ENCODE results near the gene L3MBTL3.

Gene L3MBTL3

GRCh38 chr6:130047088-130047995, 29.0 kb downstream of the L3MBTL3 start:
- H3K14ac ChIP-seq (ENCODE audit: low read length), result no peak overlapping the region
- no peak overlapping the region for H2BK120ac ChIP-seq (ENCODE audit: low read depth, low read length)
- H2AK5ac ChIP-seq (ENCODE audit: low read depth, low read length), result no peak overlapping the region
- no peak overlapping the region for H3K18ac ChIP-seq (ENCODE audit: low read length)
- H3K27me3 ChIP-seq (ENCODE audit: control insufficient read depth in 3 of 3, insufficient read depth in 3 of 3, low read depth in 1 of 3, low read length in 3 of 3), result no peaks in the 10 kb centered on the region
- H2BK12ac ChIP-seq (ENCODE audit: low read length), result no peak overlapping the region
- H3K4me3 ChIP-seq (ENCODE audit: low read length in 2 of 2), result no peak overlapping the region
- no peak for DNase-seq (ENCODE audit: low spot score)
- no peak overlapping the region for H3K4me2 ChIP-seq (ENCODE audit: insufficient read depth, low read length, poor library complexity, severe bottlenecking)
- no peaks in the 10 kb centered on the region for H3K9me3 ChIP-seq (replicated peaks in 1 of 2; ENCODE audit: control insufficient read depth in 2 of 2, insufficient read depth in 1 of 2, low read depth in 1 of 2, low read length in 2 of 2)
- H3K27ac ChIP-seq (replicated peaks; ENCODE audit: low read length), result no peak overlapping the region
- H3K9ac ChIP-seq (ENCODE audit: low read depth, low read length, poor library complexity), result no peak overlapping the region
- H4K91ac ChIP-seq (ENCODE audit: low read depth, low read length, poor library complexity), result no peak overlapping the region
- H2AFZ ChIP-seq (ENCODE audit: low read length), result no peak overlapping the region
- peaks cover 10 to 30% of the 10 kb centered on the region in 2 donors for H3K36me3 ChIP-seq (replicated peaks in 1 of 2; ENCODE audit: control insufficient read depth in 2 of 2, insufficient read depth in 2 of 2, low read length in 2 of 2)
- no peak overlapping the region for H2BK5ac ChIP-seq (ENCODE audit: low read length)
- WGBS, 2 donors (ENCODE audit: extremely low coverage in 2 of 2, insufficient read length in 2 of 2, insufficient replicate concordance in 1 of 2), result no CpG with 5 or more reads among the region's 4 CpGs
- no peak overlapping the region for H4K8ac ChIP-seq (ENCODE audit: low read depth, low read length)
- H2BK15ac ChIP-seq (ENCODE audit: low read length), result no peak overlapping the region
- H3K23ac ChIP-seq (ENCODE audit: low read depth, low read length, poor library complexity), result no peak overlapping the region
- peaks cover 1 to 2% of the 10 kb centered on the region in 2 donors for H3K4me1 ChIP-seq (ENCODE audit: control insufficient read depth in 2 of 2, insufficient read depth in 1 of 2, low read depth in 1 of 2, low read length in 2 of 2)
- no peaks in the 10 kb centered on the region for H3K79me1 ChIP-seq (ENCODE audit: low read depth, low read length)
- H3K4ac ChIP-seq (ENCODE audit: low read length), result no peak overlapping the region

- Histone ChIP-seq H3K4me2 (ENCODE audit: insufficient read depth, low read length, poor library complexity, severe bottlenecking) (no peak overlapping the region), H4K91ac (ENCODE audit: low read depth, low read length, poor library complexity) (no peak overlapping the region), H3K4me3 (ENCODE audit: low read length in 2 of 2) (no peak overlapping the region), H3K36me3 (replicated peaks in 1 of 2; ENCODE audit: control insufficient read depth in 2 of 2, insufficient read depth in 2 of 2, low read length in 2 of 2) (peaks cover 16 to 42% of the 10 kb centered on the region in 2 donors), H2AFZ (ENCODE audit: low read length) (no peak overlapping the region), H2BK15ac (ENCODE audit: low read length) (no peak overlapping the region), H3K9me3 (replicated peaks in 1 of 2; ENCODE audit: control insufficient read depth in 2 of 2, insufficient read depth in 1 of 2, low read depth in 1 of 2, low read length in 2 of 2) (no peaks in the 10 kb centered on the region), H2BK5ac (ENCODE audit: low read length) (no peak overlapping the region), H3K27ac (replicated peaks; ENCODE audit: low read length) (no peak overlapping the region), H2BK12ac (ENCODE audit: low read length) (no peak overlapping the region), H3K14ac (ENCODE audit: low read length) (no peak overlapping the region), H3K27me3 (ENCODE audit: control insufficient read depth in 3 of 3, insufficient read depth in 3 of 3, low read depth in 1 of 3, low read length in 3 of 3) (no peaks in the 10 kb centered on the region), H3K23ac (ENCODE audit: low read depth, low read length, poor library complexity) (no peak overlapping the region), H2BK120ac (ENCODE audit: low read depth, low read length) (no peak overlapping the region), H2AK5ac (ENCODE audit: low read depth, low read length) (no peak overlapping the region), H3K4ac (ENCODE audit: low read length) (no peak overlapping the region), H3K4me1 (ENCODE audit: control insufficient read depth in 2 of 2, insufficient read depth in 1 of 2, low read depth in 1 of 2, low read length in 2 of 2) (peaks cover 1 to 2% of the 10 kb centered on the region in 2 donors), H3K79me1 (ENCODE audit: low read depth, low read length) (no peaks in the 10 kb centered on the region), H3K18ac (ENCODE audit: low read length) (no peak overlapping the region), H4K8ac (ENCODE audit: low read depth, low read length) (no peak overlapping the region), H3K9ac (ENCODE audit: low read depth, low read length, poor library complexity) (no peak overlapping the region)
- WGBS, 2 donors (ENCODE audit: extremely low coverage in 2 of 2, insufficient read length in 2 of 2, insufficient replicate concordance in 1 of 2), result no CpG with 5 or more reads among the region's 2 CpGs
- DNase-seq (ENCODE audit: low spot score), result no peak
Measured at GRCh38 chr6:130050230-130050629, 31.8 kb downstream of the L3MBTL3 start.

GRCh38 chr6:130054725-130055124, 36.3 kb downstream of the L3MBTL3 start:
- Histone ChIP-seq H2BK120ac (ENCODE audit: low read depth, low read length) (no peak overlapping the region), H3K9ac (ENCODE audit: low read depth, low read length, poor library complexity) (no peak overlapping the region), H3K36me3 (replicated peaks in 1 of 2; ENCODE audit: control insufficient read depth in 2 of 2, insufficient read depth in 2 of 2, low read length in 2 of 2) (peaks cover 21 to 56% of the 10 kb centered on the region in 2 donors), H3K4me3 (ENCODE audit: low read length in 2 of 2) (no peak overlapping the region), H2BK12ac (ENCODE audit: low read length) (no peak overlapping the region), H2BK5ac (ENCODE audit: low read length) (no peak overlapping the region), H3K79me1 (ENCODE audit: low read depth, low read length) (no peaks in the 10 kb centered on the region), H4K91ac (ENCODE audit: low read depth, low read length, poor library complexity) (no peak overlapping the region), H3K27me3 (ENCODE audit: control insufficient read depth in 3 of 3, insufficient read depth in 3 of 3, low read depth in 1 of 3, low read length in 3 of 3) (no peaks in the 10 kb centered on the region), H2BK15ac (ENCODE audit: low read length) (no peak overlapping the region), H3K4me2 (ENCODE audit: insufficient read depth, low read length, poor library complexity, severe bottlenecking) (no peak overlapping the region), H4K8ac (ENCODE audit: low read depth, low read length) (no peak overlapping the region), H3K4ac (ENCODE audit: low read length) (no peak overlapping the region), H3K27ac (replicated peaks; ENCODE audit: low read length) (no peak overlapping the region), H3K9me3 (replicated peaks in 1 of 2; ENCODE audit: control insufficient read depth in 2 of 2, insufficient read depth in 1 of 2, low read depth in 1 of 2, low read length in 2 of 2) (no peaks in the 10 kb centered on the region), H3K4me1 (ENCODE audit: control insufficient read depth in 2 of 2, insufficient read depth in 1 of 2, low read depth in 1 of 2, low read length in 2 of 2) (peaks cover 0 to 1% of the 10 kb centered on the region in 2 donors), H2AFZ (ENCODE audit: low read length) (no peak overlapping the region), H3K18ac (ENCODE audit: low read length) (no peak overlapping the region), H2AK5ac (ENCODE audit: low read depth, low read length) (no peak overlapping the region), H3K23ac (ENCODE audit: low read depth, low read length, poor library complexity) (no peak overlapping the region), H3K14ac (ENCODE audit: low read length) (no peak overlapping the region)
- WGBS, 2 donors (ENCODE audit: extremely low coverage in 2 of 2, insufficient read length in 2 of 2, insufficient replicate concordance in 1 of 2), result no CpG with 5 or more reads among the region's 7 CpGs
- no peak for DNase-seq (ENCODE audit: low spot score)

- no peak overlapping the region for H2BK120ac ChIP-seq (ENCODE audit: low read depth, low read length)
- no peak overlapping the region for H4K91ac ChIP-seq (ENCODE audit: low read depth, low read length, poor library complexity)
- peaks cover 0 to 1% of the 10 kb centered on the region in 2 donors for H3K4me1 ChIP-seq (ENCODE audit: control insufficient read depth in 2 of 2, insufficient read depth in 1 of 2, low read depth in 1 of 2, low read length in 2 of 2)
- H3K27me3 ChIP-seq (ENCODE audit: control insufficient read depth in 3 of 3, insufficient read depth in 3 of 3, low read depth in 1 of 3, low read length in 3 of 3), result no peaks in the 10 kb centered on the region
- no peak overlapping the region for H3K18ac ChIP-seq (ENCODE audit: low read length)
- no peak overlapping the region for H2AFZ ChIP-seq (ENCODE audit: low read length)
- no peak overlapping the region for H3K4me3 ChIP-seq (ENCODE audit: low read length in 2 of 2)
- no peak overlapping the region for H3K9ac ChIP-seq (ENCODE audit: low read depth, low read length, poor library complexity)
- no peak overlapping the region for H4K8ac ChIP-seq (ENCODE audit: low read depth, low read length)
- DNase-seq (ENCODE audit: low spot score), result no peak
- no peaks in the 10 kb centered on the region for H3K9me3 ChIP-seq (replicated peaks in 1 of 2; ENCODE audit: control insufficient read depth in 2 of 2, insufficient read depth in 1 of 2, low read depth in 1 of 2, low read length in 2 of 2)
- peaks cover 21 to 54% of the 10 kb centered on the region in 2 donors for H3K36me3 ChIP-seq (replicated peaks in 1 of 2; ENCODE audit: control insufficient read depth in 2 of 2, insufficient read depth in 2 of 2, low read length in 2 of 2)
- H2BK12ac ChIP-seq (ENCODE audit: low read length), result no peak overlapping the region
- H2AK5ac ChIP-seq (ENCODE audit: low read depth, low read length), result no peak overlapping the region
- no peak overlapping the region for H2BK15ac ChIP-seq (ENCODE audit: low read length)
- H3K79me1 ChIP-seq (ENCODE audit: low read depth, low read length), result no peaks in the 10 kb centered on the region
- no peak overlapping the region for H3K4ac ChIP-seq (ENCODE audit: low read length)
- H3K4me2 ChIP-seq (ENCODE audit: insufficient read depth, low read length, poor library complexity, severe bottlenecking), result no peak overlapping the region
- no CpG with 5 or more reads among the region's 1 CpG for WGBS, 2 donors (ENCODE audit: extremely low coverage in 2 of 2, insufficient read length in 2 of 2, insufficient replicate concordance in 1 of 2)
- no peak overlapping the region for H3K23ac ChIP-seq (ENCODE audit: low read depth, low read length, poor library complexity)
- no peak overlapping the region for H3K27ac ChIP-seq (replicated peaks; ENCODE audit: low read length)
- no peak overlapping the region for H3K14ac ChIP-seq (ENCODE audit: low read length)
- no peak overlapping the region for H2BK5ac ChIP-seq (ENCODE audit: low read length)
Measured at GRCh38 chr6:130055271-130055670, 36.9 kb downstream of the L3MBTL3 start.

All from neuronal stem cell (in vitro differentiated cells).